ENCODE data around the gene RGMB.
A peak's percentile ranks its signal among the peaks of the same experiment; 100 is the strongest.

Gene RGMB

DNA sequence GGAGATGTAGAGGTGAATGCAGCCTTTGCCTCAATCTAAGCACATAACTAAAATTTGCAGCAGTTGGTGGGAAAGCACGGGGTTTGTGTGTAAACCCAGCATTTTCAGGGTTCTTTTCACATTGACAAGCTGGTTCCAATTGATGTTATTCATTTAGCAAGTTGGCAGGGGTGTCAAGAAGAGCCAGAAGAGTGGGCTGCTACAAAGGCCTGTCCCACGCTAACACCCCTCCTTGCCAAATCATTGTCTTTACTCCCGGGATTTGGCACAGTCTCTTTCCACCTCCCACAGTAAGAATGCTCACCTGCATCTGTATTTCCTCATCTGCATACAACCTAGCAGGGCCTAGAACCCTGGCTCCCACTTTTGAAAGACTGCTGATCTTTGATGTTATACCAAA, 11.8 kb downstream of the RGMB start:
- no peak for DNase-seq (ENCODE audit: low spot score)

DNA sequence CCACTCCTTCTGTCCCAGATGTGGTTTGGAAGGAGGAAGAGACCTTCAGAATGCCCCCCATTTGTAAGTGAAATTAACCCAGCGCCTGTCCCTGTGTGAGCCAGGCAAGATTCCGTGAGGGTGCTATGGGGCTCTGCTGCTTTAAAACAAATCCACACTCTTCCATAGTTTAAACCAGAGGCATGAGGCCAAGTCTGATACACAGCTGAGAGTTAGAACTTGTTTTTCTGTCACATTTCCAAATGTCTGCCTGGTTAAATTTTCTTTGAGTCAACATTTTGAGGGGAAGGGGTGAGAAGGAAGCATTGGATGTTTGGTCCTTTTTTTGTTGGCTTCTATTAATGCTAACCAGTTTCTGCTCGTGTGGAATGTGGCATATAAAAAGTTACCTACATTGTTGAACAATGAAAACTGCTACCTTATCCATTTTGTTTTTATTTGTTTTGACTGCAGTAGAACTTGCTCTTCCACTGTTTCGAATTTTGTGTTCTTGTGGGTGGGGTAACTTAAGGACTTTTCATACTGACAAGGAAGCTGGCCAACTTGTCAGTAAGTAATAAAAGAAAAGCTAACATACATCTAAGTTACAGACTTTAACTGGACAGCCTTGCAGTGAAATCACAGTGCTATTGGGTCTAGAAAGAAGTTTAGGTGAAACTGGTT, 12.9 kb downstream of the RGMB start:
- no peak for DNase-seq (ENCODE audit: low spot score)

DNA sequence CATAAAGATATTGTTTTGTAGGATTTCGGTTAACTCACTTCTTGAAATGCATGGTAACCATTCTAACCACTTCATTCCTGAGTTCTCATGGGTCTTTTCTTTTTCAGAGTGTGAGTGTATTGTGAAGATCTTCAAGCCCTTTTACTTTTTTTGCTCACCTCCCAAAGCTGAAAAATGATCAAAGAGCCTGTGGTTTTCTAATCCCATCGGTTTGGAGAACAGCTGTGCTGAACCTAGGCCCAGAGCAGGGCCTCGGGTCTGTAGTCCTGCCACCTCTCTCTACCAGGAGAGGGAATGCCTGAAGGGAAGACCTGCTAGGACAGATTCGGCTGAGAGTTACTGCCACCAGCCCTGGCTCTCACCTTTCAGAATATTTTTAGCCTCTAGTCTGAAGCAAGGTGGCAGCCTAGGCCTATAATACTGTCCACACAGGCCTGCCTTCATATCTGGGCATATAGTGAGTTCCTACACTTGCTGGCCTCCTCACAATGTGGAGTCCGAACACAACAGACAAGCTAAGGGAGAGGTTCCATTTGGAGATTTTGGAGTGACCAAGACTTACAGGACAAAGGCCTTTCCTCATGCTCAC, 13.8 kb downstream of the RGMB start:
- DNase-seq (ENCODE audit: low spot score): no peak

DNA sequence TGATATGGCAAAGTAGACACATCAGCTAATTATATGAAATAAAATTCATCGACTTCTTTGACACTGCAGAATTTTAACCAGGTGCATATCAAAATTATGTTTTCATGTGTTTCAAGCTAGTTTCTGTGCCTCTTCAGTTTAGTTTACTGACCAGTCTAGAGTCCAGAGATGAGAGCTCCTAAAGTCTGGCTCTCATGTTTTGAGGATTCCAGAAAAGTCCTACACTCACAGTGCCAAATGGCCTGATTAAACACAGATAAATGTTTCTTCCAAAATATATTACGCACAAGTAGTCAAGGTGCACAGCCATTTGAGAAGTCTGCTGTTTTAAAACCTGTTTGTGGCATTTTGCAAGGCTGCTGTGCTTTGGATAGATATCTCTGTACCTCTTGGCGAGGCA, 15.6 kb downstream of the RGMB start:
- no peak for DNase-seq (ENCODE audit: low spot score)

DNA sequence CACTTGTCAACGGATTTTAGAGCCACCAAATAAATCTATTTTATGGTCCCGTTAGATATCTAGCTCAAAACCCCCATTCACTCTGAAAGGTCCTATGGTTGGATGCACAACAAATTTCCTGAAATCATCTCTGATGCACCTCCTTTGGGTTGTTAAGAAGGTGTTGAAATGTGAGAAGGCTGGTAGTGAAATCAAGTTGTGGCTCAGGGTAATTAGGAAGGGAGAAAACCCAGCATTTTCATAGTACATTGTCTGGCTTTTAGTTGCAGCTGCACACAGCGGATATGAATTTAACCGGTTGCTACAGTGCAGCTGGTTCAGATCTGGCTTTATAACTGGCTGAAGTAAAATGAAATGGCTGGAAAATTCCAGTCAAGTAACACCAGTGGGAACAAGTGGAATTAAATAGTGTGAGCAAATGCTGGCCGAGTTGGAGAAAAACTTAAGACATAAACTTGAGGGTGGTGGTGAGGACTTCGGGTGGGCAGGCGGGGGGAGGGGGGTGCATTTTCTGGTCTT, 17.6 kb downstream of the RGMB start:
- no peak for DNase-seq (ENCODE audit: low spot score)

DNA sequence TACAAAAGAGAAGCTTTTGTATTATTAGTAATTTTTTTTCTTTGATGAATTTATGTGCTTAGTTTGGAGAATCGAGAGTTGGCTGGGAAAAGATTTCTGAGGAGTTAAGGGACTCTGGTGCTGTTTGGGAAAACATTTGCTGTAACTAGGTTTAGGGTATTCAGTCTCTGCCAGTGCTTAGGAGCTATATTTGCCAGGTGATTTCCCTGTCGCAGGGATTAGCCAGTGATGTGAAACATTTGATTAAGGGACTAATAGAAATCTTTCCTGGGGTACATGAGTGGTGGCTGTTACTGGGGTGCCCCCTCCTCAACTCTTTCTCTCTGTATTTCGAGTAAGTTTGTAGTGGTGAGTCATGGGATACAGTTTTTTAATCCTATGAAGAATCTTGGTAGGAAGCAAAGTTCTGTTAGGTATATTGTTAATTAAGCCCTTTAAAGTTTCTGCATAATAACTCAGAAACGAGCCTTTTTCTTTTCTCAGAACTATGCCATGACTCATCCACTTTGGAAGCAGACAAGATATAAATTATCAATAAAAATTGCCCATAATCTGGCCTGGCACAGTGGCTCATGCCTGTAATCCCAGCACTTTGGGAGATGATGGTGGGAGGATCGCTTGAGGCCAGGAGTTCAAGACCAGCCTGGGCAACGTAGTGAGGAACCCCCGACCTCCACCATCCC, 18.6 kb downstream of the RGMB start:
- no peak for DNase-seq (ENCODE audit: low spot score)

DNA sequence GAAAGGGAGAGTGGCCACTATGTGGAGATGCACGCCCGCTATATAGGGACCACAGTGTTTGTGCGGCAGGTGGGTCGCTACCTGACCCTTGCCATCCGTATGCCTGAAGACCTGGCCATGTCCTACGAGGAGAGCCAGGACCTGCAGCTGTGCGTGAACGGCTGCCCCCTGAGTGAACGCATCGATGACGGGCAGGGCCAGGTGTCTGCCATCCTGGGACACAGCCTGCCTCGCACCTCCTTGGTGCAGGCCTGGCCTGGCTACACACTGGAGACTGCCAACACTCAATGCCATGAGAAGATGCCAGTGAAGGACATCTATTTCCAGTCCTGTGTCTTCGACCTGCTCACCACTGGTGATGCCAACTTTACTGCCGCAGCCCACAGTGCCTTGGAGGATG, 19.8 kb downstream of the RGMB start:
- DNase-seq (ENCODE audit: low spot score): no peak

DNA sequence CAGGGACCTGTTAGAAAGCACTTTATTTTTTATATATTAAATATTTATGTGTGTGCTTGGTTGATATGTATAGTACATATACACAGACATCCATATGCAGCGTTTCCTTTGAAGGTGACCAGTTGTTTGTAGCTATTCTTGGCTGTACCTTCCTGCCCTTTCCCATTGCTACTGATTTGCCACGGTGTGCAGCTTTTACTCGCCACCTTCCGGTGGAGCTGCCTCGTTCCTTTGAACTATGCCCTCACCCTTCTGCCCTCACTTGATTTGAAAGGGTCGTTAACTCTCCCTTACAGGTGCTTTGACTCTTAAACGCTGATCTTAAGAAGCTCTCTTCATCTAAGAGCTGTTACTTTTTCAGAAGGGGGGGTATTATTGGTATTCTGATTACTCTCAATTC, 20.5 kb downstream of the RGMB start:
- no peak for DNase-seq (ENCODE audit: low spot score)

DNA sequence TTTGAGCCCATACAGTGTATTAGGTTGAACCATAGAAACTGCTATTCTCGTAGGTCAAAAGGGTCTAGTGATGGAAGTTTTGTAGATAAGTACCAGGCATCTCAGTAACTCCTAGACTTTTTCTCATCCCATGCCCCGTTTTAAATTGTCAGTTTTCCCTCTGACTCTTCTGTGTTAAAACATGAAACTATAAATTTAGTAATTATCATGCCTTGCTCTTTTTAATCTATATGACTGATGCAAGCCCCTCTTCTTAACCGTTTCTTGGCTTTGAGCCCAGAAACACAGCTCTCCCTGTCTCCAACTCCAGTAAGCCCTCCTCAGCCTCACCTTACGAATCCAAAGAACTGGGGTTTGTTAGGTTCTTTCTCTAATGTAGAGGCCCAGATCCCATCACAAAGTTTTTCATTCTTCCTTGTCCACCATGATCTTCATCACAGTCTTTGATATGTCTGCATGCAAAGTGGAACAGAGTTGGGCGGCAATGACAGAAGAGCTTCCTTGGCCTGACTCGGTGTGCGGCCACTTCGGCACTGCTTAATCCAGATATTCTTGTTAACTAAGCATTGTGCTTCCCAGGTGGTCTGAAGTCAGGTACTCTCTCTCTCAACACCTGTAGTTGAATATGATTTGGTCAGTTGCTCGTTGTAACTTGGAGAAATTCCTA, 21.1 kb downstream of the RGMB start:
- no peak for DNase-seq (ENCODE audit: low spot score)

DNA sequence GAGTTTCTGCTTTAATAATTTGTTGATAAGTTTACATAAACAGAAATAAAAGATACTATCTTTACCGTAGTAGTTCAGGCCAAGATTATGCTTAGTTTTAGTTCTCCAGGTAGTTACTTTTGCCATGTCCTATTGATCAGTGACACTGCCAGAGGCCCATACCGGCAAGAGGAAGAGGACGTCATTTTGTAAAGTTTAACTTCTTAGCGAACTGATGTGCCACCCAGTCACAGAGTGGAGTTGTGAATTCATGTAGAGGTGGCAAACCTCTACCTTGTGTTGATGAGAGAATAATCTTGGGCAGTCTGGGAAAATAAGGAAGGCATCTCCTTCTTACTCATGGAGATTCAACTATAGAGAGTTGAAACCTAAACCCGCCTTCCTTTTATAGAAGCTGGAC, 21.8 kb downstream of the RGMB start:
- DNase-seq (ENCODE audit: low spot score): no peak

DNA sequence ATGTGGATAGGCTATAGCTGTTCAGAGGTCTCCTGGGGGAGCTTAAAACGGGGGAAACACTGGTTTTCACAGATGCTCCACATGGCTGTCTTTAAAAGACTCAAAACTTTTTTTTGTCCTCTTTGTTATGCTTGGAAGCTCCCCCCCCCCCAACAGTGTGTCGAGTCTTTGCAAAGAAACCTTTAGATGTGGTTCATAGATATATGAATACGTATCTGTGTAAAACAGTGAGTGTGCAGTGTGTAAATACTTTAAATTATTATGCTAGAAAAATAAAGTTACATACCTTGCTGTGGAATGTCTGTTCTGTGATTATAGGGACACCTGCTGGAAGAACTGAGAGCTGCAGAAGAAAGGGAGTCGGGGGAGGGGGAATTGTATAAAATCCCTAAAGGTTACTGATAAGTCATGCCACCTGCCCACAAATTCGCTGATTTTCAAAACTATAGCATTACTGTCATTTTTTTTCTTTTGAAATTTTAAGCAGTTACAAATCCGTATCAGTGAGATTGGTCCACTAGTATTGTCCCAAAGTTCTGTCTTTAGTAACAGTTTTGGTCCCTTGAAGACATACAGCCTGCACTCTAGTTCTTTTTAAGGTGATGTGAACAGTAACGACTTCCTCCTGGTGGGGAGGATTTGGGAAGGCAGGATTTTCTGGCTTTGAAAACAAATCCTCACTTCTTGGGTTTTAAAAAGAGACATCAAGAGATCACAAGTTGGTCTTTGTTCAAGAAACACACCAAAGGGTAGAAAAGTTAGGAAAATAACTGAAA, 22.9 kb downstream of the RGMB start:
- peak; percentile 56 for DNase-seq (ENCODE audit: low spot score)

DNA sequence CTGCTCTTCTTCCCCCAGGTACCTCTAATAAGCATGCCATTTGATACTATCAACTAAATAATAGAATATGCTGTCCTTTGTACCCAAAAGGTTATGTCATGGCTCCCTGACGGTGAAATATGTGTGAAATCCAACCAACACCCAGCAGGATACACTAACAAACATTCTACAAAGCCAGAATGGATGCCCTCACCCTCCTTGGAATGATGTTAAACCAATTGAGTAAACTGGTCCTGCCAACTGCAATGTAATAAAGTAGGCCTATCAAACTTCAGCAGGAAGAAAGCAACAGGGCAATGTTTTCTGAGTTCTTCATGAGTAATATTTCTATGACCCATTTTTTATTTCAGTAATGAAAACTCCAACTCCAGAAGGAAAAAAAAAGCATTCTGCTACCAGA, 24.9 kb downstream of the RGMB start:
- no peak for DNase-seq (ENCODE audit: low spot score)

DNA sequence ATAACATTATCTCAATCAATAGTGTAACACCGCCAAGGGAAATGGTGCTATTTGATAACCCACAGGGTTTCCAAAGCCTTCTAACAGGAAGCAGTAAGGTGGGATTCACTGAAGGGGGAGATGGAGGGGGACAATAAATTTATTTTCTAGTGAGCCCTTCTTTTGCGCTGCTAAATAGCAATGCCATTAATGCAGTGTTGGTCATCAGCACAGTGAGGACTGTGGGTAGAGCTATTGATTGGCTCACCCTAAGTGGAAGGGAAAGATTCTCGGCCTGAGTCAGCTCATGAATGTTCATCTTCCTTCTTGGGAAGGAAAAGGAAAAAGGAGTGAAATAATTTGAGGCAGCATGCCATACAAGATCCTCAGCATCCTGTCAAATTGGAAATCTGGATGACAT, 25.4 kb downstream of the RGMB start:
- DNase-seq (ENCODE audit: low spot score): no peak

DNA sequence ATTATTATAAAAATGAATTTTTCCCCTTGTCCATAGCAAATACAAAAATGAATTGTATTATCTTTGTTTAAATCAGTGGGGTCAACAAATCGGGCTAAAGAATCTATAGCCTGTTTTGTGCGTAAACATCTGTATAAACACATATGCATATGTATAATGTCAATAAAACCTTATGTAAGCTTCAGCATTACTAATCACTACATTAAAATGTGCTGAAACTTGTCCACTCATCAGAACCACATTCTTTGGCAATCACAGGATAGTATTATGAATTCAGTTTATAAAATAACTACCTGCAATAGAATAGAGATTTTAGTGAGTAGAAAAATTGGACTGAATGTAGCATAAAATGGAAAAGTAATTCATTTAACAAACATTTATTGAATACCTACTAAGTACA, 30.6 kb downstream of the RGMB start:
- no peak for DNase-seq (ENCODE audit: low spot score)

DNA sequence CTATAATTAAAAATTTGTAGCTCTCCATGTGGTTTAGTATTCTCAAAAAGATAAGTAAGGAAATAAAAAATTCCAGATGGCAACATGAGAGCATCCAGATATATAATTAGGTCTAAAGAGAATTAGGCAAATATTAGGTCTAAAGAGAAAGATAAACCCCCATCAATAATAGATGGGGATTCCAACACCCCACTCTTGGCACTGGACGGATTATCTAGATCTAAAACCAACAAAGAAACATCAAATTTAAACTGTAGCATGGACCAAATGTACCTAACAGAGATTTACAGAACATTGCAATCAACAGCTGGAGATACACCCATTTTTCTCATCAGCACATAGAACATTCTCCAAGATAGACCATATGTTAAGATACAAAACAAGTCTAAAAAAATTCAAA, 31.6 kb downstream of the RGMB start:
- no peak for DNase-seq (ENCODE audit: low spot score)

DNA sequence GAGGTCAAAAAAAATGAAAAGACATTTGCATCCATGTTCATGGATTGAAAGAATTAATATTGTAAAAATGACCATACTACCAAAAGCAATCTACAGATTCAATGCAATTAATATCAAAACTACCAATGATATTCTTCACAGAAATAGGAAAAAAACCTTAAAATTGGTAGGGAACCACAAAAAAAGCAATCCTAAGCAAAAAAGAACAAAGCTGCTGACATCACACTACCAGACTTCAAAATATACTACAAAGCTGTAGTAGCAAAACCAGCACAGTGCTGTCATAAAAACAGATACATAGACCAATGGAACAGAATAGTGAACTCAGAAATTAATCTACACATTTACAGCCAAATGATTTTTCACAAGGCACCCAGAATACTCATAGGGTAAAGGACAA, 34.3 kb downstream of the RGMB start:
- DNase-seq (ENCODE audit: low spot score): no peak

DNA sequence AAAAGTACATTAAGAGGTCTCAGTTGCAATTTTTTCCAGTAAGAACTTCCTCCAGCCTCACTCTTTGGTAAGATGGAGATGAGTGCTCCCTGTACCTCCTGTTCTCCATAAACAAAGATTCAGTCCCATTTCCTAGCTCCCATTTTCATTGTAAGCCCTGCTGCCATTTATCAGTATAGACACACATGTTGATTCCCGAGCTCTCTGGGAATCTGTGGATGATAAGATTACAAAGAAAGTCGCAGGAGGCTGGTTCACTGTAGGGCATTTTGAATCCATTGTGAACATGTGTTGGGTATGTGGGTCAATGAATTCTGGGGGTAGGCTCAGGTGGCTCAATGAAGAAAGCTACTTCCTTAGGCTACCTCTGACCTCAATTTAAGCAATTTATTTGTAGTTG, 36.7 kb downstream of the RGMB start:
- no peak for DNase-seq (ENCODE audit: low spot score)

DNA sequence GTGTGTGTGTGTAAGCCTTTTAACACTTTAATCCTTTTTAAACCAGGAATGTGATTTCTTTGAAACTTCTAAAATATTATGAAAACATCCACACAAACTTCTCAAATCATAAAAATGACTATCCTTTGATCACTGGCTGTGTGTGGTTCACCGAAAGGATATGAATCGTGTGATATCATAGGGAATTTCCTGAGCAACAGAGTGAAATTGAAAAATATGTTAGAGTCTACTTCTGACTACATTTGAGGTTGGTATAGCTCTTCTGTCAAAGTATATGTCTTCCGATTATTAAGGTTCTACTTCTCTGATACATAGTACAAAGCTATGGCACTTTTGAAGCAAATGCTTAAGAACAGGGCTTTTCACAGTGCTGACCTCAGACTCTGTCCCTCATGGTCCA, 40.3 kb downstream of the RGMB start:
- no peak for DNase-seq (ENCODE audit: low spot score)

DNA sequence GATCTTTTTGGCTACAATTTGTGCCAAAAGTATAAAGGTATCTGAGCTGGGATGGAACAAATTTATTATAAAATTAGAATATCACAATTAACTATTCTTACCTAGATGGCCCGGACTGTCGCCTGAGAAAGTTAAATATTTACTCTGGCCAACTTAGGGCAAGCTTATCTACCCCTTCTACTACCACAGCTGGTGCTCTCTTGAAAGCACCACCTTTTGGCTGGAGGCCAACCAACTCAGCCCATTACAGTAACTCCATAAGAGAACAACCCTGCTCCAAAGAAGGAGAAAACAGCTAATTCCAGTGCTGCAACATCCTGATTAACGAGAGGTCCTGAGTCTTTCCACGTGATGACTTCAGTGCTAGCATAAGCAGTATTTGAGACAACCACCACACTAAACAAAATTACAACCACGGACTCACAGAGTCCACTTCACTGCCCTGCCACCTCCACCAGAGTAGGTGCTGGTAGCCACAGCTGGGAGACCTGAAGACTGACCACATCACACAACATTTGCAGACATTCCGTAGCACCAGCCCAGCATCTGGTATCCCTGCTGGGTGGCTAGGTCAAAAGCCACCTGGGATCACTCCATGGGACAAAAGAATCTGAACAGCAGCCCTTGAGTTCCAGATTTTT, 43.2 kb downstream of the RGMB start:
- DNase-seq (ENCODE audit: low spot score): no peak

DNA sequence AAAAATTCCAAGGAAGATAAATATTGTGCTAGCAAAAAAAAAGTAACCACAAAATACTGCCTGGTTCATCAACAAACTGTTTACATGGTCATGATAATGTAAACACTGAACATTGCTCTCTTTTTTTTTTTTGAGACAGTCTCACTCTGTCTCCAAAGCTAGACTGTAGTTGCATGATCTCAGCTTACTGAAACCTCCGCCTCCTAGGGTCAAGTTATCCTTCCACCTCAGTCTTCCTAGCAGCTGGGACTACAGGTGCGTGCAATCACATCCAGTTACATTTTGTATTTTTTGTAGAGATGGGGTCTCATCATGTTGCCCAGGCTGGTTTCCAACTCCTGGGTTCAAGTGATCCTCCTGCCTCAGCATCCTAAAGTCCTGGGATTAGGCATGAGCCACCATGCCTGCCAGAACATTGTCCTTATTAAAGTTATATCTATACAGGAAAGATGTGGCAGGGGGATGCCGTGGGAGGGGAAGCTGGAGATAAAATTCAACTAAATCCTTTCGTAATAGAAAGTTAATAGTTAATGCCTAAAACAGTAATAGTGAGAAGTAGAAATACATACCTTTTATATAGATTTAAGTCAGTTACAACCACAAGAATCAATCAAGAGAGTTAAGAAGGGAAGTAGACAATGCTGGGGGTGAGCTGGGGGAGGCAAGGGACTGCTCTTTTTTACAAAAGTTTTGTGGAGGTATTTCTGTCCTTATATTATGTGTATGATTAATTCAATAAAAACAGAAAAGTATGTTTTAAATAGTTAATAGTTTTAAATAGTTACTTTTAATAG, 52.3 kb downstream of the RGMB start:
- no peak for DNase-seq (ENCODE audit: low spot score)

DNA sequence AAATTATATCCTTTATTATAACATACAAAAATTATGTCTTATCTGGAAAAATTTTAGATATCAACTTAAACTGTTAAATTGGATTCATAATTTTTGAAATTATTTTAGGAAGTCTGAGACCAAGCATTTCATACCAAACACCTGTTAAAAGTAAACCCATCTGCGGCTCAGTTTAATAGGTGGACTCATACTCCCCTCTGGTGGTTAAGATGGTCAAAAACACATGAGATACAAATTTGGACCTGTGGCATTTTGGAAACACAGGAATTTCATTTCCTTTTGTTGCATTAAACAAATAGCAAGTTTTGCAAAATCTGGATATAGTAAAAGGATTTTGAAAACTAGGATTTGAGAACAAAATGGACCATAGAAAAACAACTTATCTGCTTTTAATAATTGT, 53.7 kb downstream of the RGMB start:
- DNase-seq (ENCODE audit: low spot score): no peak
